K562 (cell line): Measurements from ENCODE around the gene ZNF350. TPM values are rescaled to one million over a fixed set of nuclear protein-coding genes. Genes with fewer than 3 reads are reported as not detected.

Source experiments
- ARHGAP35 ChIP-seq: fragments of 450-650 bp; IDR thresholded peaks from 2 replicates; pipeline ENCODE4 v1.6.1; 2018; ENCODE audit not compliant: partially characterized antibody
- CCAR2 ChIP-seq: fragments of 200-400 bp; formaldehyde crosslinking; IDR thresholded peaks from 2 replicates; pipeline ENCODE4 v1.6.1; 2017; ENCODE audit warnings: mild to moderate bottlenecking, low read depth, low read length
- CTBP1 ChIP-seq: fragments of 450-650 bp; IDR thresholded peaks from 2 replicates; pipeline ENCODE4 v1.6.1; 2016; ENCODE audit warnings: borderline replicate concordance
- EP300 ChIP-seq: IDR thresholded peaks from 2 replicates; pipeline ENCODE4 v1.6.1; 2012; ENCODE audit warnings: low read length, improper control_type of control experiment
- ESRRA ChIP-seq: fragments of 450-650 bp; IDR thresholded peaks from 2 replicates; pipeline ENCODE4 v1.6.1; 2014; ENCODE audit warnings: low read depth, mild to moderate bottlenecking, moderate library complexity, borderline replicate concordance
- ETS2 ChIP-seq: IDR thresholded peaks from 2 replicates; pipeline ENCODE4 v1.6.1; 2016; ENCODE audit warnings: borderline replicate concordance, missing genetic modification characterization, mild to moderate bottlenecking, moderate library complexity, missing compliant biosample characterization; ENCODE audit not compliant: poor library complexity, severe bottlenecking
- HNRNPL ChIP-seq: fragments of 200-400 bp; formaldehyde crosslinking; IDR thresholded peaks from 2 replicates; pipeline ENCODE4 v1.6.1; 2017; ENCODE audit warnings: low read depth, mild to moderate bottlenecking, low read length
- IRF9 ChIP-seq: fragments of 450-650 bp; IDR thresholded peaks from 2 replicates; pipeline ENCODE4 v1.6.1; 2016; ENCODE audit warnings: missing biosample characterization, missing genetic modification characterization
- KHSRP ChIP-seq: fragments of 450-650 bp; IDR thresholded peaks from 2 replicates; pipeline ENCODE4 v1.6.1; 2017
- MAFF ChIP-seq: IDR thresholded peaks from 2 replicates; pipeline ENCODE4 v1.6.1; 2012; ENCODE audit warnings: low read length, improper control_type of control experiment
- NFIC ChIP-seq: fragments of 450-650 bp; IDR thresholded peaks from 2 replicates; pipeline ENCODE4 v1.6.1; 2017; ENCODE audit warnings: mild to moderate bottlenecking, inconsistent platforms
- NFIX ChIP-seq: fragments of 250-450 bp; sonication (Bioruptor Pico); IDR thresholded peaks from 2 replicates; pipeline ENCODE4 v1.4.0; 2020; ENCODE audit warnings: low read depth, mild to moderate bottlenecking, moderate library complexity
- POLR2H ChIP-seq: IDR thresholded peaks from 2 replicates; pipeline ENCODE4 v1.6.1; 2016; ENCODE audit warnings: missing genetic modification characterization, low read depth, mild to moderate bottlenecking, control low read depth, missing compliant biosample characterization, moderate library complexity
- PTBP1 ChIP-seq: fragments of 200-400 bp; formaldehyde crosslinking; IDR thresholded peaks from 2 replicates; pipeline ENCODE4 v1.6.1; 2017; ENCODE audit warnings: low read depth, low read length
- RUNX1 ChIP-seq: sonication (generic); IDR thresholded peaks from 2 replicates; pipeline ENCODE4 v1.6.1; 2016; ENCODE audit warnings: antibody characterized with exemption, low read depth
- SREBF1 ChIP-seq: fragments of 150-350 bp; IDR thresholded peaks from 2 replicates; pipeline ENCODE4 v1.6.1; 2014; ENCODE audit warnings: antibody characterized with exemption, low read depth, low read length, borderline replicate concordance
- TAF1 ChIP-seq: IDR thresholded peaks from 2 replicates; pipeline ENCODE4 v1.6.1; 2011; ENCODE audit warnings: mild to moderate bottlenecking, low read length, moderate library complexity; ENCODE audit not compliant: insufficient read depth, control insufficient read depth, severe bottlenecking; ENCODE audit errors: extremely low read depth
- THAP7 ChIP-seq: fragments of 250-450 bp; sonication (Bioruptor Pico); IDR thresholded peaks from 2 replicates; pipeline ENCODE4 v1.5.0; 2021
- ZEB2 ChIP-seq: fragments of 450-650 bp; IDR thresholded peaks from 2 replicates; pipeline ENCODE4 v1.6.1; 2016
- ZFP1 ChIP-seq: fragments of 450-650 bp; formaldehyde crosslinking; IDR thresholded peaks from 2 replicates; pipeline ENCODE4 v1.4.0; 2020; ENCODE audit warnings: mild to moderate bottlenecking, mixed read lengths
- ZKSCAN1 ChIP-seq: fragments of 150-350 bp; IDR thresholded peaks from 2 replicates; pipeline ENCODE4 v1.6.1; 2016; ENCODE audit warnings: low read depth, low read length
- ZNF197 ChIP-seq: fragments of 200-800 bp; sonication (Bioruptor generic); IDR thresholded peaks from 2 replicates; pipeline ENCODE4 v1.6.1; 2016; ENCODE audit warnings: low read depth, missing genetic modification characterization, missing compliant biosample characterization
- ZNF324 ChIP-seq: fragments of 250-450 bp; sonication (Bioruptor Pico); IDR thresholded peaks from 2 replicates; pipeline ENCODE4 v1.4.0; 2020; ENCODE audit warnings: mild to moderate bottlenecking
- ZNF431 ChIP-seq: sonication (generic); formaldehyde crosslinking; IDR thresholded peaks from 2 replicates; pipeline ENCODE4 v1.8.0; 2022; ENCODE audit warnings: mild to moderate bottlenecking, missing genetic modification reagents
- ZNF766 ChIP-seq: fragments of 200-800 bp; sonication (Bioruptor generic); conservative IDR thresholded peaks from 2 replicates; pipeline ENCODE4 v1.6.1; 2016; ENCODE audit warnings: missing genetic modification characterization, missing compliant biosample characterization
- polyA plus RNA-seq, 8 experiments: library from polyadenylated mRNA; depleted of rRNA in 4 of 8; stranded (reverse) in 5 of 8; unstranded in 3 of 8; fragments of >200 nt; fragmentation: Nextera tagmentation in 2 of 8; fragmentation: Illumina TruSeq in 1 of 8; extraction: Ambion mirVana in 2 of 8; extraction: Trizol in 1 of 8; gene quantifications; 2 replicates each; pipeline versions ENCODE4 v1.2.1 to v1.2.3, GENCODE V29; 2011 to 2014; ENCODE audit warnings: inconsistent platforms in 1 of 8, missing spikeins in 1 of 8
- total RNA-seq, 7 experiments: library from RNA; depleted of rRNA in 6 of 7; stranded (reverse); fragments of >200 nt in 6 of 7; fragmentation: Illumina TruSeq in 2 of 7; extraction: Trizol in 2 of 7; gene quantifications; 2 replicates each; pipeline versions ENCODE4 v1.2.1 to v1.2.3, GENCODE V29; 2011 to 2021; ENCODE audit warnings: low replicate concordance in 1 of 7
- TF ChIP-seq, protein P1 (sequence below): sonication (generic); IDR thresholded peaks from 2 replicates; pipeline ENCODE4 v1.6.1; 2016
- TF ChIP-seq, protein P2 (sequence below): fragments of 250-450 bp; sonication (Bioruptor Pico); IDR thresholded peaks from 2 replicates; pipeline ENCODE4 v1.8.0; 2021; ENCODE audit warnings: mild to moderate bottlenecking, moderate library complexity

The ZNF350 gene
- total and polyA plus RNA-seq, 9 of the 15 experiments (the other 6 are each of a cell fraction or from before 2014, with no cell fraction given) = 1.7 to 4.8 (median 2.9) TPM

DNA sequence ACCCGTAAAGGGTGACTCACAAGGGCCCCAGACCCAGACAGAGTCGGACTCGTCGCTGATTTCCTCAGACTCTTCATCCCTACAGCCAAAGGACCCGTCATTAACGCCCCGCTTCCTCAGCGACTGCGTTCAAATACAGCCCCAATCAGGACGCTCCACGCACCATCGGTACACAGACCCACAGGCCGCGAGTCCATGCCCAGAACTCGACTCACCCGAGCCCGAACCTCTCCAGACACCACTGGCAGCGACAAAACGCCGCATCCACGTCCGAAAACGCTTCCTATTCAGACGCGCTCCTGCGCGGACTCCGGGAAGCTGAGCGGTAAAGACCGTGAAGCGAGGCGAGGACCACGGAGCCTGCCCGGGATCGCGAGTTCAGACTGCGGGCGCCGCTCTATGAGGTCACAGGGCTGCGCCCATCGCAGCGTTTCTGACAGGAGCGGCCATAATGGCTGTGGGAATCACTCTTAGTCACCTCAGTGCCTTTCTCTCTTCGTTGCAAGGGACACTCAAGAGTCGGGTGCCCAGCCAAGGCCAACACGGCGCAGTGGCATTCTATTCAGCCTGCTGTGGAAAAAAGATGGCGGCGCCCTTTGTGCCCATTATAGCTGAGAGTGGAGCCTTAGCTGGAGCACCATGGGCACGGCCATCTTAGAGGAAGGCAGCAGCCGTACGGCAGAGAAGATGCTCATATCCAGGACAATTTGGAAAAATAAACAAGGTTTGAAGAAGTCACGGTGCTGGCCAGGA lies 41.6 kb upstream of the ZNF350 start, which contains the start of gene ZNF614 (continued):
- no peak for TF ChIP-seq MAFF
- TF ChIP-seq THAP7 (CRISPR knock-in tag) = no peak
- TF ChIP-seq NFIX = no peak
- TF ChIP-seq, protein P1, sequence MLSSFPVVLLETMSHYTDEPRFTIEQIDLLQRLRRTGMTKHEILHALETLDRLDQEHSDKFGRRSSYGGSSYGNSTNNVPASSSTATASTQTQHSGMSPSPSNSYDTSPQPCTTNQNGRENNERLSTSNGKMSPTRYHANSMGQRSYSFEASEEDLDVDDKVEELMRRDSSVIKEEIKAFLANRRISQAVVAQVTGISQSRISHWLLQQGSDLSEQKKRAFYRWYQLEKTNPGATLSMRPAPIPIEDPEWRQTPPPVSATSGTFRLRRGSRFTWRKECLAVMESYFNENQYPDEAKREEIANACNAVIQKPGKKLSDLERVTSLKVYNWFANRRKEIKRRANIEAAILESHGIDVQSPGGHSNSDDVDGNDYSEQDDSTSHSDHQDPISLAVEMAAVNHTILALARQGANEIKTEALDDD = no peak
- no peak for TF ChIP-seq ETS2 (tag)
- TF ChIP-seq ZNF324 (CRISPR knock-in tag) = no peak
- no peak for TF ChIP-seq ZFP1 (CRISPR knock-in tag)
- TF ChIP-seq, protein P2, sequence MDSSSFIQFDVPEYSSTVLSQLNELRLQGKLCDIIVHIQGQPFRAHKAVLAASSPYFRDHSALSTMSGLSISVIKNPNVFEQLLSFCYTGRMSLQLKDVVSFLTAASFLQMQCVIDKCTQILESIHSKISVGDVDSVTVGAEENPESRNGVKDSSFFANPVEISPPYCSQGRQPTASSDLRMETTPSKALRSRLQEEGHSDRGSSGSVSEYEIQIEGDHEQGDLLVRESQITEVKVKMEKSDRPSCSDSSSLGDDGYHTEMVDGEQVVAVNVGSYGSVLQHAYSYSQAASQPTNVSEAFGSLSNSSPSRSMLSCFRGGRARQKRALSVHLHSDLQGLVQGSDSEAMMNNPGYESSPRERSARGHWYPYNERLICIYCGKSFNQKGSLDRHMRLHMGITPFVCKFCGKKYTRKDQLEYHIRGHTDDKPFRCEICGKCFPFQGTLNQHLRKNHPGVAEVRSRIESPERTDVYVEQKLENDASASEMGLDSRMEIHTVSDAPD (CRISPR knock-in tag) = no peak
- no peak for TF ChIP-seq ZEB2
- TF ChIP-seq TAF1 = peak; percentile 72
- peak; percentile 42; the same call in 1 of the 2 replicates for TF ChIP-seq ESRRA
- no peak; the same call in 1 of the 2 replicates for TF ChIP-seq CTBP1
- TF ChIP-seq NFIC = peak; percentile 27; the same call in 1 of the 2 replicates
- TF ChIP-seq ZNF197 = peak; percentile 88
- no peak for TF ChIP-seq CCAR2
- peak; percentile 91 for TF ChIP-seq ZNF766 (CRISPR knock-in tag)
- TF ChIP-seq EP300 = peak; percentile 31; the same call in 1 of the 2 replicates
- no peak for TF ChIP-seq ZNF431
- no peak for TF ChIP-seq HNRNPL
- peak; percentile 84 for TF ChIP-seq ZKSCAN1
- TF ChIP-seq IRF9 (tag) = 0 out of 2 replicates have a peak, but pooled peaks have one; percentile 37
- TF ChIP-seq SREBF1 = no peak
- TF ChIP-seq ARHGAP35 = peak; percentile 78
- TF ChIP-seq KHSRP = peak; percentile 77; the same call in 1 of the 2 replicates
- no peak for TF ChIP-seq PTBP1
- TF ChIP-seq POLR2H (tag) = peak; percentile 63; the same call in 1 of the 2 replicates
- TF ChIP-seq RUNX1 = no peak
